H1 (cell line): ENCODE results near the gene SEMA4D. TPM values are rescaled to one million over a fixed set of nuclear protein-coding genes. Genes with fewer than 3 reads are reported as not detected.
A peak's percentile ranks its signal among the peaks of the same experiment; 100 is the strongest.

ENCODE experiments used
- CTCF ChIA-PET: fragments of 300-600 bp; sonication (Branson Sonifier 250); formaldehyde crosslinking; loops from one replicate; lab custom pipeline; 2021; ENCODE audit not compliant: partially characterized antibody; lab: Charles Lee
- POLR2A ChIA-PET: fragments of 300-600 bp; sonication (Branson Sonifier 250); formaldehyde crosslinking; loops from one replicate; lab custom pipeline; 2021; ENCODE audit warnings: inconsistent platforms; ENCODE audit not compliant: partially characterized antibody; lab: Charles Lee
- DNase-seq, 2 experiments: peaks; one replicate each; pipeline versions ENCODE4 v3.0.0 to v3.0.0-alpha.2; 2010 to 2022; ENCODE audit warnings: low spot score in 2 of 2, low read depth in 1 of 2, mixed read lengths in 1 of 2
- FAIRE-seq: peaks from 2 replicates; lab custom pipeline; 2011; peaks lifted over from hg19 to GRCh38; lab: Jason Lieb, UNC
- H2AFZ ChIP-seq: 2 replicates; pipeline ENCODE4 v1.8.1; 2012; ENCODE audit warnings: low read length, inconsistent platforms
- H2AK5ac ChIP-seq: 2 replicates; pipeline ENCODE4 v1.6.1; 2013; ENCODE audit warnings: low read depth, low read length
- H2BK120ac ChIP-seq: replicated peaks from 2 replicates; pipeline ENCODE3; 2013; ENCODE audit warnings: low read depth, low read length, inconsistent platforms
- H2BK12ac ChIP-seq: 2 replicates; pipeline ENCODE4 v1.6.1; 2013; ENCODE audit warnings: low read depth, low read length
- H2BK15ac ChIP-seq: 2 replicates; pipeline ENCODE4 v1.6.1; 2013; ENCODE audit warnings: low read length
- H2BK20ac ChIP-seq: 2 replicates; pipeline ENCODE4 v1.6.1; 2013; ENCODE audit warnings: low read length
- H2BK5ac ChIP-seq: 2 replicates; pipeline ENCODE4 v1.6.1; 2013; ENCODE audit warnings: low read depth, low read length
- H3K14ac ChIP-seq: 2 replicates; pipeline ENCODE4 v1.6.1; 2013; ENCODE audit warnings: inconsistent platforms; ENCODE audit not compliant: insufficient read length
- H3K18ac ChIP-seq: 2 replicates; pipeline ENCODE4 v1.6.1; 2013; ENCODE audit warnings: low read length; ENCODE audit errors: extremely low read depth
- H3K23ac ChIP-seq: 2 replicates; pipeline ENCODE4 v1.6.1; 2013; ENCODE audit warnings: inconsistent platforms; ENCODE audit not compliant: insufficient read length
- H3K23me2 ChIP-seq: 2 replicates; pipeline ENCODE4 v1.6.1; 2013; ENCODE audit warnings: low read depth, low read length
- H3K27ac ChIP-seq: 2 replicates; pipeline ENCODE4 v1.6.1; 2011; ENCODE audit warnings: low read depth, low read length, inconsistent platforms
- H3K27me3 ChIP-seq, 4 experiments: replicated peaks in 1 of 4; 1 replicate in 1 of 4; 2 replicates in 3 of 4; pipeline versions ENCODE4 v1.6.1 to v1.8.1; 2011 to 2013; ENCODE audit warnings: low read length in 3 of 4, mild to moderate bottlenecking in 3 of 4, inconsistent platforms in 2 of 4, mixed read lengths in 2 of 4, moderate library complexity in 1 of 4; ENCODE audit not compliant: control insufficient read depth in 3 of 4, insufficient read depth in 3 of 4; ENCODE audit errors: extremely low read depth in 1 of 4
- H3K36me3 ChIP-seq, 4 experiments: 2 replicates each; pipeline versions ENCODE4 v1.6.1 to v1.8.1; 2011 to 2013; ENCODE audit warnings: mild to moderate bottlenecking in 4 of 4, low read length in 3 of 4, moderate library complexity in 2 of 4, control low read depth in 1 of 4, inconsistent platforms in 1 of 4; ENCODE audit not compliant: insufficient read depth in 4 of 4, control insufficient read depth in 2 of 4
- H3K4ac ChIP-seq: replicated peaks from 2 replicates; pipeline ENCODE3; 2013; ENCODE audit warnings: low read length, low read depth, mixed read lengths, inconsistent platforms; ENCODE audit not compliant: insufficient read length
- H3K4me1 ChIP-seq, 4 experiments: replicated peaks in 1 of 4; 1 replicate in 1 of 4; 2 replicates in 3 of 4; pipeline versions ENCODE4 v1.6.1 to v1.8.1; 2011 to 2013; ENCODE audit warnings: low read length in 3 of 4, inconsistent platforms in 2 of 4, mixed read lengths in 1 of 4; ENCODE audit not compliant: insufficient read depth in 4 of 4, control insufficient read depth in 3 of 4
- H3K4me2 ChIP-seq, 2 experiments: 2 replicates each; pipeline versions ENCODE4 v1.6.1 to v1.8.1; 2011 to 2013; ENCODE audit warnings: low read depth in 2 of 2, low read length in 2 of 2, control low read depth in 1 of 2, inconsistent platforms in 1 of 2, mild to moderate bottlenecking in 1 of 2; ENCODE audit not compliant: insufficient read depth in 1 of 2
- H3K4me3 ChIP-seq, 4 experiments: fragments of 200-600, 300-600 bp in 1 of 4; sonication (generic), shearing (Covaris generic), sonication (Bioruptor Twin) in 1 of 4; 2 replicates each; pipeline versions ENCODE4 v1.5.1 to v1.8.1; 2011 to 2016; ENCODE audit warnings: low read length in 4 of 4, low read depth in 3 of 4, control low read depth in 2 of 4, inconsistent platforms in 2 of 4, mild to moderate bottlenecking in 2 of 4, mixed read lengths in 1 of 4, moderate library complexity in 1 of 4; ENCODE audit not compliant: insufficient read depth in 2 of 4; ENCODE audit errors: extremely low read depth in 1 of 4
- H3K56ac ChIP-seq: replicated peaks from 2 replicates; pipeline ENCODE3; 2013; ENCODE audit warnings: low read depth, mild to moderate bottlenecking, mixed read lengths, low read length, inconsistent platforms; ENCODE audit not compliant: insufficient read length
- H3K79me1 ChIP-seq: 2 replicates; pipeline ENCODE4 v1.6.1; 2013; ENCODE audit warnings: low read depth, low read length, control low read depth
- H3K79me2 ChIP-seq, 2 experiments: 2 replicates each; pipeline versions ENCODE4 v1.6.1 to v1.8.1; 2012 to 2013; ENCODE audit warnings: low read length in 2 of 2, mild to moderate bottlenecking in 2 of 2, inconsistent platforms in 1 of 2; ENCODE audit not compliant: insufficient read depth in 2 of 2, control insufficient read depth in 1 of 2
- H3K9ac ChIP-seq, 4 experiments: replicated peaks in 1 of 4; 1 replicate in 1 of 4; 2 replicates in 3 of 4; pipeline versions ENCODE4 v1.6.1 to v1.8.1; 2011 to 2013; ENCODE audit warnings: low read depth in 3 of 4, low read length in 3 of 4, control low read depth in 2 of 4, mild to moderate bottlenecking in 2 of 4, moderate library complexity in 2 of 4, inconsistent platforms in 1 of 4; ENCODE audit errors: extremely low read depth in 1 of 4
- H3K9me3 ChIP-seq, 2 experiments: 2 replicates each; pipeline versions ENCODE4 v1.6.1 to v1.8.1; 2012 to 2013; ENCODE audit warnings: mild to moderate bottlenecking in 2 of 2, moderate library complexity in 2 of 2, control low read depth in 1 of 2, inconsistent platforms in 1 of 2, low read depth in 1 of 2, low read length in 1 of 2, mixed read lengths in 1 of 2; ENCODE audit not compliant: insufficient read depth in 2 of 2
- H4K20me1 ChIP-seq, 2 experiments: replicated peaks in 1 of 2; 2 replicates each; pipeline versions ENCODE3 to v1.8.1; 2011 to 2013; ENCODE audit warnings: inconsistent platforms in 2 of 2, low read length in 2 of 2, mild to moderate bottlenecking in 1 of 2; ENCODE audit not compliant: insufficient read depth in 2 of 2, control insufficient read depth in 1 of 2
- H4K5ac ChIP-seq: 2 replicates; pipeline ENCODE4 v1.6.1; 2013; ENCODE audit warnings: low read length, low read depth, mixed read lengths, inconsistent platforms; ENCODE audit not compliant: insufficient read length
- H4K8ac ChIP-seq: 2 replicates; pipeline ENCODE4 v1.8.0; 2013; ENCODE audit warnings: mild to moderate bottlenecking, moderate library complexity, low read length, inconsistent platforms; ENCODE audit not compliant: insufficient read depth; ENCODE audit errors: extremely low read depth
- H4K91ac ChIP-seq: replicated peaks from 2 replicates; pipeline ENCODE3; 2013; ENCODE audit warnings: low read length, mixed read lengths, inconsistent platforms; ENCODE audit not compliant: insufficient read length
- CEBPB ChIP-seq: IDR thresholded peaks from 2 replicates; pipeline ENCODE4 v1.6.1; 2012; ENCODE audit warnings: low read depth, low read length
- CTBP2 ChIP-seq: IDR thresholded peaks from 2 replicates; pipeline ENCODE4 v1.7.0; 2011; ENCODE audit warnings: borderline replicate concordance, mild to moderate bottlenecking, moderate library complexity, mixed read lengths, low read length; ENCODE audit not compliant: insufficient read depth, insufficient read length
- EZH2 ChIP-seq: fragments of 200-600 bp; sonication (generic); IDR thresholded peaks from 2 replicates; pipeline ENCODE4 v1.7.1; 2012; ENCODE audit warnings: low read depth, mild to moderate bottlenecking, moderate library complexity, low read length, inconsistent platforms; ENCODE audit not compliant: severe bottlenecking
- HDAC2 ChIP-seq, 2 experiments: fragments of 300-600 bp in 1 of 2; sonication (generic) in 1 of 2; IDR thresholded peaks; 2 replicates each; pipeline ENCODE4 v1.6.1; 2011 to 2012; ENCODE audit warnings: low read depth in 2 of 2, low read length in 2 of 2, mild to moderate bottlenecking in 2 of 2, moderate library complexity in 2 of 2, borderline replicate concordance in 1 of 2, inconsistent platforms in 1 of 2
- POU5F1 ChIP-seq: IDR thresholded peaks from 2 replicates; pipeline ENCODE4 v1.6.1; 2011; ENCODE audit warnings: low read depth, mild to moderate bottlenecking, low read length, moderate library complexity
- SIN3A ChIP-seq, 2 experiments: IDR thresholded peaks in 1 of 2; conservative IDR thresholded peaks in 1 of 2; 2 replicates each; pipeline ENCODE4 v1.6.1; 2011 to 2012; ENCODE audit warnings: low read length in 2 of 2, improper control_type of control experiment in 1 of 2, low read depth in 1 of 2, mild to moderate bottlenecking in 1 of 2
- SIRT6 ChIP-seq: IDR thresholded peaks from one replicate; pipeline ENCODE4 v1.7.1; 2012; ENCODE audit warnings: low read length, inconsistent platforms
- SP4 ChIP-seq: IDR thresholded peaks from 2 replicates; pipeline ENCODE4 v1.6.1; 2012; ENCODE audit warnings: low read length, inconsistent platforms
- SRF ChIP-seq: IDR thresholded peaks from 2 replicates; pipeline ENCODE4 v1.6.1; 2011; ENCODE audit warnings: mild to moderate bottlenecking, low read depth, low read length, moderate library complexity
- USF2 ChIP-seq: IDR thresholded peaks from 2 replicates; pipeline ENCODE4 v1.6.1; 2011; ENCODE audit warnings: low read length, improper control_type of control experiment
- WGBS, 2 experiments: shearing (Covaris generic) in 1 of 2; methylation state at CpG; one replicate each; pipeline versions ENCODE4 v1.1.6 to v1.1.7; 2013 to 2015; ENCODE audit warnings: low lambda C conversion rate in 2 of 2, mixed read lengths in 2 of 2, inconsistent platforms in 1 of 2, low coverage in 1 of 2, missing lambda C conversion rate in 1 of 2; ENCODE audit not compliant: insufficient replicate concordance in 2 of 2, insufficient coverage in 1 of 2, insufficient read length in 1 of 2; ENCODE audit errors: extremely low coverage in 1 of 2, missing lambda C conversion rate in 1 of 2; 5-methylcytosine and 5-hydroxymethylcytosine counted together
- polyA plus RNA-seq, 7 experiments: library from polyadenylated mRNA; depleted of rRNA in 3 of 7; stranded (reverse) in 5 of 7; unstranded in 2 of 7; fragments of >200 nt in 5 of 7; fragments of 200-250 nt in 2 of 7; gene quantifications; 1 replicate in 5 of 7; 2 replicates in 1 of 7; 4 replicates in 1 of 7; pipeline versions ENCODE4 v1.2.1 to v1.2.3, GENCODE V29; 2011 to 2013; ENCODE audit warnings: missing spikeins in 2 of 7, mixed read lengths in 2 of 7
- total RNA-seq: library from RNA; stranded (reverse); fragmentation: NEBNext Ultra II Directional; extraction: Animal tissue kit (Norgen Biotek cat#: 25700); gene quantifications from 2 replicates; pipeline ENCODE4 v1.2.1, GENCODE V29; 2021

Gene SEMA4D
- total and polyA plus RNA-seq, 2 of the 8 experiments (the other 6 are each of a cell fraction or from before 2014, with no cell fraction given): 21.0 to 70.4 TPM

GRCh38 chr9:89482056-89482851, 15.7 kb downstream of the SEMA4D start:
- DNase-seq (no peak), FAIRE-seq (no peak)
- H2AK5ac ChIP-seq: 0 out of 2 replicates have a peak overlapping the region, but pooled peaks have one; percentile 16
- no peak overlapping the region for H2BK120ac ChIP-seq
- no peak overlapping the region; the same call in 1 of the 2 replicates for H2BK12ac ChIP-seq
- no peaks in the 10 kb centered on the region for H3K27me3 ChIP-seq
- H3K4ac ChIP-seq: no peak overlapping the region
- peaks cover 5 to 19% of the 10 kb centered on the region in 2 experiments for H4K20me1 ChIP-seq
- no peak overlapping the region for H2BK20ac ChIP-seq
- no peaks in the 10 kb centered on the region; a peak in 1 of 4 replicates for H3K9me3 ChIP-seq
- peak overlapping the region; percentile 62; the same call in 1 of the 2 replicates for H2BK15ac ChIP-seq
- WGBS, 2 experiments: 84% methylated on average over 15 of the region's 15 CpGs; no CpG with 5 or more reads in 1 of the 2 experiments
- H3K9ac ChIP-seq: no peak overlapping the region; a peak in 1 of 7 replicates
- no peak overlapping the region; the same call in 1 of the 2 replicates for H3K27ac ChIP-seq
- no peaks in the 10 kb centered on the region; a peak in 3 of 8 replicates for H3K36me3 ChIP-seq
- no peak overlapping the region for H2AFZ ChIP-seq
- no peak overlapping the region for H3K18ac ChIP-seq
- ChIA-PET POLR2A (interaction anchor here (1.1 to 1.3 kb wide), 2 partner anchors 8 to 33 kb away, joined by 3 read pairs; no protein-coding TSS in a partner anchor), CTCF (interaction anchor here (1.0 to 1.6 kb wide), 3 partner anchors 43 to 67 kb away, joined by 3 to 10 read pairs (median 5); no protein-coding TSS in a partner anchor)
- peaks cover 7% of the 10 kb centered on the region for H3K23me2 ChIP-seq
- H4K91ac ChIP-seq: no peak overlapping the region
- no peak overlapping the region for H3K14ac ChIP-seq
- H3K79me1 ChIP-seq: peaks cover 28% of the 10 kb centered on the region
- H3K4me1 ChIP-seq: peaks cover 6 to 26% (median 10%) of the 10 kb centered on the region in 4 experiments
- H3K4me2 ChIP-seq: no peak overlapping the region
- peak overlapping the region; percentile 20 for H4K5ac ChIP-seq
- no peak overlapping the region for H3K4me3 ChIP-seq
- peak overlapping the region; percentile 41 for H4K8ac ChIP-seq
- peak overlapping the region; percentile 29; the same call in 1 of the 2 replicates for H2BK5ac ChIP-seq
- no peak overlapping the region for H3K56ac ChIP-seq
- H3K79me2 ChIP-seq: peaks cover 6 to 82% of the 10 kb centered on the region in 2 experiments; a peak in 3 of 4 replicates
- no peak overlapping the region for H3K23ac ChIP-seq
- TF ChIP-seq SRF: no peak
- TF ChIP-seq POU5F1: no peak
- TF ChIP-seq CTBP2: no peak
- TF ChIP-seq EZH2: no peak
- TF ChIP-seq HDAC2 (IDR thresholded peaks at IDR 0.05; ENCODE audit: borderline replicate concordance in 1 of 2, low read depth in 2 of 2, low read length in 2 of 2): no peak
- TF ChIP-seq SP4: no peak
- no peak for TF ChIP-seq USF2
- TF ChIP-seq CEBPB: no peak
- TF ChIP-seq SIRT6: no peak
- TF ChIP-seq SIN3A (conservative IDR thresholded peaks at IDR 0.05 in 1 of 2, IDR thresholded peaks at IDR 0.05 in 1 of 2; ENCODE audit: low read depth in 1 of 2, low read length in 2 of 2): no peak
